HepG2 (cell line): Measurements from ENCODE around the gene RCOR1. TPM values are rescaled to one million over a fixed set of nuclear protein-coding genes. Genes with fewer than 3 reads are reported as not detected.
A peak's percentile ranks its signal among the peaks of the same experiment; 100 is the strongest.

ENCODE experiments used
- BCL6 ChIP-seq: IDR thresholded peaks from 2 replicates; pipeline ENCODE4 v1.6.1; 2016; ENCODE audit warnings: missing genetic modification reagents, missing compliant biosample characterization
- BRCA1 ChIP-seq: sonication (generic); formaldehyde crosslinking; IDR thresholded peaks from 2 replicates; pipeline ENCODE4 v1.4.0; 2020; ENCODE audit warnings: missing genetic modification reagents
- CBX5 ChIP-seq: sonication (generic); formaldehyde crosslinking; IDR thresholded peaks from 2 replicates; pipeline ENCODE4 v1.4.0; 2020; ENCODE audit warnings: missing genetic modification reagents, borderline replicate concordance
- ELF1 ChIP-seq: sonication (generic); formaldehyde crosslinking; IDR thresholded peaks from 2 replicates; pipeline ENCODE4 v1.4.0; 2020; ENCODE audit warnings: missing genetic modification reagents
- GTF3A ChIP-seq: sonication (generic); formaldehyde crosslinking; conservative IDR thresholded peaks from 2 replicates; pipeline ENCODE4 v1.4.0; 2020; ENCODE audit warnings: mild to moderate bottlenecking, missing genetic modification reagents
- HNF4G ChIP-seq, 2 experiments: sonication (generic) in 1 of 2; formaldehyde crosslinking in 1 of 2; IDR thresholded peaks; 2 replicates each; pipeline versions ENCODE4 v1.4.0 to v1.6.1; 2011 to 2020; ENCODE audit warnings: borderline replicate concordance in 2 of 2, low read depth in 2 of 2, mild to moderate bottlenecking in 2 of 2, low read length in 1 of 2, missing genetic modification reagents in 1 of 2, moderate library complexity in 1 of 2
- MTA1 ChIP-seq: sonication (generic); formaldehyde crosslinking; IDR thresholded peaks from 2 replicates; pipeline ENCODE4 v1.4.0; 2020; ENCODE audit warnings: missing genetic modification reagents, mild to moderate bottlenecking, borderline replicate concordance
- MXD4 ChIP-seq: IDR thresholded peaks from 2 replicates; pipeline ENCODE4 v1.6.1; 2016; ENCODE audit warnings: mild to moderate bottlenecking, missing biosample characterization, missing genetic modification reagents
- NCOA1 ChIP-seq: sonication (generic); formaldehyde crosslinking; IDR thresholded peaks from 2 replicates; pipeline ENCODE4 v1.9.0; 2021; ENCODE audit warnings: missing genetic modification reagents
- NONO ChIP-seq, 2 experiments: fragments of 450-650 bp in 1 of 2; sonication (generic) in 1 of 2; formaldehyde crosslinking in 1 of 2; IDR thresholded peaks in 1 of 2; conservative IDR thresholded peaks in 1 of 2; 2 replicates each; pipeline versions ENCODE4 v1.6.1 to v1.8.0; 2017 to 2022; ENCODE audit warnings: mild to moderate bottlenecking in 1 of 2, missing genetic modification reagents in 1 of 2, moderate library complexity in 1 of 2
- SRSF9 ChIP-seq: fragments of 200-400 bp; formaldehyde crosslinking; IDR thresholded peaks from 2 replicates; pipeline ENCODE4 v1.6.1; 2018; ENCODE audit warnings: borderline replicate concordance, mild to moderate bottlenecking, low read depth, low read length; ENCODE audit not compliant: insufficient read depth, poor library complexity, severe bottlenecking
- ZFX ChIP-seq: sonication (generic); formaldehyde crosslinking; IDR thresholded peaks from 2 replicates; pipeline ENCODE4 v1.4.0; 2020; ENCODE audit warnings: mild to moderate bottlenecking, low read depth, missing genetic modification reagents, moderate library complexity
- ZNF121 ChIP-seq: sonication (generic); formaldehyde crosslinking; IDR thresholded peaks from 2 replicates; pipeline ENCODE4 v1.5.0; 2020; ENCODE audit warnings: mild to moderate bottlenecking, missing genetic modification reagents
- ZNF264 ChIP-seq: sonication (generic); formaldehyde crosslinking; IDR thresholded peaks from 2 replicates; pipeline ENCODE4 v1.4.0; 2020; ENCODE audit warnings: missing genetic modification reagents
- ZNF292 ChIP-seq: sonication (generic); formaldehyde crosslinking; IDR thresholded peaks from 2 replicates; pipeline ENCODE4 v1.8.1; 2022; ENCODE audit warnings: mild to moderate bottlenecking, low read depth, missing genetic modification reagents, borderline replicate concordance
- ZNF326 ChIP-seq: sonication (generic); formaldehyde crosslinking; IDR thresholded peaks from 2 replicates; pipeline ENCODE4 v1.4.0; 2020; ENCODE audit warnings: missing genetic modification reagents, borderline replicate concordance
- ZNF501 ChIP-seq: sonication (generic); formaldehyde crosslinking; IDR thresholded peaks from 2 replicates; pipeline ENCODE4 v1.5.1; 2020; ENCODE audit warnings: mild to moderate bottlenecking, moderate library complexity, missing genetic modification reagents
- ZNF879 ChIP-seq: sonication (generic); formaldehyde crosslinking; IDR thresholded peaks from 2 replicates; pipeline ENCODE4 v1.8.1; 2023; ENCODE audit warnings: missing genetic modification reagents
- polyA plus RNA-seq, 8 experiments: library from polyadenylated mRNA; depleted of rRNA in 3 of 8; stranded (reverse) in 7 of 8; unstranded in 1 of 8; fragments of >200 nt; fragmentation: Illumina TruSeq in 4 of 8; extraction: Trizol in 4 of 8; gene quantifications; 2 replicates each; pipeline versions ENCODE4 v1.2.1 to v1.2.3, GENCODE V29; 2011 to 2016; ENCODE audit warnings: low read depth in 4 of 8, missing spikeins in 1 of 8, mixed read lengths in 1 of 8; ENCODE audit not compliant: insufficient read depth in 1 of 8
- total RNA-seq, 5 experiments: library from RNA; depleted of rRNA; stranded (reverse); fragments of >200 nt; fragmentation: Illumina TruSeq; extraction: Trizol; gene quantifications; 2 replicates each; pipeline ENCODE4 v1.2.3, GENCODE V29; 2016; ENCODE audit warnings: low read depth in 1 of 5
- TF ChIP-seq, protein P1 (sequence below): sonication (generic); formaldehyde crosslinking; IDR thresholded peaks from 2 replicates; pipeline ENCODE4 v1.5.1; 2020; ENCODE audit warnings: mild to moderate bottlenecking, missing genetic modification reagents, moderate library complexity
- TF ChIP-seq, protein P2 (sequence below): sonication (generic); formaldehyde crosslinking; IDR thresholded peaks from 2 replicates; pipeline ENCODE4 v1.5.1; 2020; ENCODE audit warnings: mild to moderate bottlenecking, missing genetic modification reagents, moderate library complexity

Gene RCOR1
- total and polyA plus RNA-seq, 2 of the 13 experiments (the other 11 are each of a cell fraction or from before 2014, with no cell fraction given) = 10.2 to 11.1 TPM

DNA sequence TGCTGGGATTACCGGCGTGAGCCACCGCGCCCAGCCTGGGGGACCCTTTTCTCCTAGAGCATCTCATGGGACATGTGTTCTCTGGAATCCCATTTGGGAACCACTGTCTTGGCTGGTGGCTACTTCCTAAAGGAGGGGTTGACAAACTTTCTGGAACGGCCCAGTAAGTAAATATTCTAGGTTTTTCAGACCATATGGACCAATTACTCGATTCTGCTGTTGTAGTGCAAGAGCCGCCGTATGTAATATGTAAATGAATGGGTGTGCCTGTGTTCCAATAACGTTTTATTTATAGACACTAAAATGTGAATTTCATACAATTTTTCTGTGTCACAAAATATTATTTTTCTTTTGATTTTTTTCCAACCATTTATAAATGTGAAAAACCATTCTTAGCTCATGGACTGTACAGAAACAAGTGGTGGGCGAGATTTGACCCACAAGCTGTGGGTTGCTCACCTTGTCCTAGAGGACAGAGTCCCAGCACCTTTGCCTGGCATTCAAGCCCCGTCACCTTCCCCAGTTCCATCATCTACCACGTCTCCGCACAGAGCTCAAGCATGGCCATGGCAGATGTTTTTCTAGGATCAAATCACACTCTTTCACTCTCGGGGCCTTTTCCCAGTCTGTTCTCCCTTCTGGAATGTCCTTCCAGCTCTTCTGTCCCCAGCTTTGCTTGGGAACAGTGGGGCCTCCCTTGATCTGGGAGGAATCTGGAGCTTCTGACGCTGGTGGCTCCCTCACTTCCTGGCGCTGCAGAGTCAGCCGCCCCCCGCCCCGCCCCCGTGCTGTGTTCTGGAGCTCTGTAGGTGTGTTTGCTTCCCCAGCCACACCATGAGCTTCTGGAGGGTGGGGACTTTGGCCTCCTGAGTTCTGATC, 17.9 kb upstream of the RCOR1 start (continued):
- TF ChIP-seq, protein P1, sequence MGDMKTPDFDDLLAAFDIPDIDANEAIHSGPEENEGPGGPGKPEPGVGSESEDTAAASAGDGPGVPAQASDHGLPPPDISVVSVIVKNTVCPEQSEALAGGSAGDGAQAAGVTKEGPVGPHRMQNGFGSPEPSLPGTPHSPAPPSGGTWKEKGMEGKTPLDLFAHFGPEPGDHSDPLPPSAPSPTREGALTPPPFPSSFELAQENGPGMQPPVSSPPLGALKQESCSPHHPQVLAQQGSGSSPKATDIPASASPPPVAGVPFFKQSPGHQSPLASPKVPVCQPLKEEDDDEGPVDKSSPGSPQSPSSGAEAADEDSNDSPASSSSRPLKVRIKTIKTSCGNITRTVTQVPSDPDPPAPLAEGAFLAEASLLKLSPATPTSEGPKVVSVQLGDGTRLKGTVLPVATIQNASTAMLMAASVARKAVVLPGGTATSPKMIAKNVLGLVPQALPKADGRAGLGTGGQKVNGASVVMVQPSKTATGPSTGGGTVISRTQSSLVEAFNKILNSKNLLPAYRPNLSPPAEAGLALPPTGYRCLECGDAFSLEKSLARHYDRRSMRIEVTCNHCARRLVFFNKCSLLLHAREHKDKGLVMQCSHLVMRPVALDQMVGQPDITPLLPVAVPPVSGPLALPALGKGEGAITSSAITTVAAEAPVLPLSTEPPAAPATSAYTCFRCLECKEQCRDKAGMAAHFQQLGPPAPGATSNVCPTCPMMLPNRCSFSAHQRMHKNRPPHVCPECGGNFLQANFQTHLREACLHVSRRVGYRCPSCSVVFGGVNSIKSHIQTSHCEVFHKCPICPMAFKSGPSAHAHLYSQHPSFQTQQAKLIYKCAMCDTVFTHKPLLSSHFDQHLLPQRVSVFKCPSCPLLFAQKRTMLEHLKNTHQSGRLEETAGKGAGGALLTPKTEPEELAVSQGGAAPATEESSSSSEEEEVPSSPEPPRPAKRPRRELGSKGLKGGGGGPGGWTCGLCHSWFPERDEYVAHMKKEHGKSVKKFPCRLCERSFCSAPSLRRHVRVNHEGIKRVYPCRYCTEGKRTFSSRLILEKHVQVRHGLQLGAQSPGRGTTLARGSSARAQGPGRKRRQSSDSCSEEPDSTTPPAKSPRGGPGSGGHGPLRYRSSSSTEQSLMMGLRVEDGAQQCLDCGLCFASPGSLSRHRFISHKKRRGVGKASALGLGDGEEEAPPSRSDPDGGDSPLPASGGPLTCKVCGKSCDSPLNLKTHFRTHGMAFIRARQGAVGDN (CRISPR knock-in tag) = peak; percentile 94
- TF ChIP-seq ZNF326 (no peak), NCOA1 (CRISPR knock-in tag) (0 out of 2 replicates have a peak, but pooled peaks have one; percentile 31), ZNF292 (CRISPR knock-in tag) (peak; percentile 51; the same call in 1 of the 2 replicates), ZNF501 (CRISPR knock-in tag) (peak; percentile 60; the same call in 1 of the 2 replicates), SRSF9 (no peak), ZFX (CRISPR knock-in tag) (peak; percentile 90), NONO (IDR thresholded peaks at IDR 0.05) (no peak), NONO (CRISPR knock-in tag; conservative IDR thresholded peaks at IDR 0.05) (peak; percentile 55; the same call in 1 of the 2 replicates), BCL6 (CRISPR knock-in tag) (peak; percentile 22; the same call in 1 of the 2 replicates), MXD4 (CRISPR knock-in tag) (0 out of 2 replicates have a peak, but pooled peaks have one; percentile 40), BRCA1 (CRISPR knock-in tag) (0 out of 2 replicates have a peak, but pooled peaks have one; percentile 28), MTA1 (CRISPR knock-in tag) (peak; percentile 59; the same call in 1 of the 2 replicates), ZNF264 (peak; percentile 60; the same call in 1 of the 2 replicates), ZNF121 (CRISPR knock-in tag) (no peak; the same call in 1 of the 2 replicates), ELF1 (peak; percentile 75), GTF3A (CRISPR knock-in tag) (no peak), HNF4G (IDR thresholded peaks at IDR 0.05; ENCODE audit: borderline replicate concordance, low read depth, low read length) (peak; percentile 67; the same call in 1 of the 2 replicates), HNF4G (CRISPR knock-in tag; IDR thresholded peaks at IDR 0.05; ENCODE audit: borderline replicate concordance, low read depth) (peak; percentile 25; the same call in 1 of the 2 replicates), ZNF879 (CRISPR knock-in tag) (no peak), CBX5 (peak; percentile 69; the same call in 1 of the 2 replicates)
- TF ChIP-seq, protein P2, sequence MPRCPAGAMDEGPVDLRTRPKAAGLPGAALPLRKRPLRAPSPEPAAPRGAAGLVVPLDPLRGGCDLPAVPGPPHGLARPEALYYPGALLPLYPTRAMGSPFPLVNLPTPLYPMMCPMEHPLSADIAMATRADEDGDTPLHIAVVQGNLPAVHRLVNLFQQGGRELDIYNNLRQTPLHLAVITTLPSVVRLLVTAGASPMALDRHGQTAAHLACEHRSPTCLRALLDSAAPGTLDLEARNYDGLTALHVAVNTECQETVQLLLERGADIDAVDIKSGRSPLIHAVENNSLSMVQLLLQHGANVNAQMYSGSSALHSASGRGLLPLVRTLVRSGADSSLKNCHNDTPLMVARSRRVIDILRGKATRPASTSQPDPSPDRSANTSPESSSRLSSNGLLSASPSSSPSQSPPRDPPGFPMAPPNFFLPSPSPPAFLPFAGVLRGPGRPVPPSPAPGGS (CRISPR knock-in tag) = 0 out of 2 replicates have a peak, but pooled peaks have one; percentile 40
